OCI-LY1 (cell line): ENCODE measurements around the gene GPR137C.

ENCODE experiments used
- H2AFZ ChIP-seq: fragments of 200-600 bp; sonication (generic), shearing (Covaris generic); 2 replicates; pipeline ENCODE4 v1.6.0; 2014; ENCODE audit warnings: antibody characterized with exemption, mild to moderate bottlenecking, low read length
- H3F3A ChIP-seq: fragments of 200-600 bp; sonication (generic), shearing (Covaris generic); 2 replicates; pipeline ENCODE4 v1.6.0; 2014; ENCODE audit warnings: mild to moderate bottlenecking, antibody characterized with exemption, low read length, moderate library complexity; ENCODE audit not compliant: insufficient read depth
- H3K27ac ChIP-seq: fragments of 200-600 bp; sonication (generic); 2 replicates; pipeline ENCODE4 v1.5.1; 2014; ENCODE audit warnings: low read length, mixed run types, mild to moderate bottlenecking, low read depth; ENCODE audit not compliant: poor library complexity, severe bottlenecking
- H3K27me3 ChIP-seq: fragments of 200-600 bp; sonication (generic); 2 replicates; pipeline ENCODE4 v1.6.0; 2014; ENCODE audit warnings: antibody characterized with exemption, mild to moderate bottlenecking, low read length, moderate library complexity; ENCODE audit not compliant: insufficient read depth
- H3K36me3 ChIP-seq: fragments of 200-600 bp; sonication (generic); 2 replicates; pipeline ENCODE4 v1.6.1; 2014; ENCODE audit warnings: mild to moderate bottlenecking, antibody characterized with exemption, low read length, moderate library complexity, mixed read lengths; ENCODE audit not compliant: insufficient read depth
- H3K4me1 ChIP-seq: fragments of 200-600 bp; sonication (generic); 2 replicates; pipeline ENCODE4 v1.5.1; 2014; ENCODE audit warnings: mild to moderate bottlenecking, low read length, moderate library complexity; ENCODE audit not compliant: insufficient read depth, severe bottlenecking
- H3K4me2 ChIP-seq: fragments of 200-600 bp; sonication (generic), shearing (Covaris generic); 2 replicates; pipeline ENCODE4 v1.6.1; 2014; ENCODE audit warnings: low read length
- H3K4me3 ChIP-seq: fragments of 200-600 bp; sonication (generic); 2 replicates; pipeline ENCODE4 v1.5.1; 2014; ENCODE audit warnings: low read length, low read depth, mild to moderate bottlenecking, mixed read lengths; ENCODE audit not compliant: poor library complexity, severe bottlenecking
- H3K79me2 ChIP-seq: fragments of 200-600 bp; shearing (Covaris generic); 2 replicates; pipeline ENCODE4 v1.6.1; 2016; ENCODE audit warnings: mixed run types, low read length, mixed read lengths; ENCODE audit not compliant: insufficient read depth
- H3K9ac ChIP-seq: fragments of 200-600 bp; sonication (generic), shearing (Covaris generic); 2 replicates; pipeline ENCODE4 v1.6.1; 2014; ENCODE audit warnings: mild to moderate bottlenecking, low read length, mixed read lengths
- H3K9me2 ChIP-seq: fragments of 200-600 bp; sonication (generic), shearing (Covaris generic); 2 replicates; pipeline ENCODE4 v1.6.1; 2014; ENCODE audit warnings: low read depth, mild to moderate bottlenecking, low read length, mixed read lengths
- H3K9me3 ChIP-seq: fragments of 200-600 bp; shearing (Covaris generic); 2 replicates; pipeline ENCODE4 v1.6.1; 2014; ENCODE audit warnings: low read length, mixed read lengths
- H4K20me1 ChIP-seq: fragments of 200-600 bp; sonication (generic), shearing (Covaris generic); 2 replicates; pipeline ENCODE4 v1.6.0; 2016; ENCODE audit warnings: mild to moderate bottlenecking, low read length; ENCODE audit not compliant: insufficient read depth
- EZH2 ChIP-seq: fragments of 200-600 bp; sonication (generic), shearing (Covaris generic); IDR thresholded peaks from 2 replicates; pipeline ENCODE4 v1.8.0; 2017; ENCODE audit warnings: borderline replicate concordance, mixed run types, mild to moderate bottlenecking, antibody characterized with exemption, low read length, moderate library complexity, mixed read lengths
- TF ChIP-seq, protein P1 (sequence below): fragments of 200-600 bp; sonication (generic), shearing (Covaris generic); IDR thresholded peaks from 2 replicates; pipeline ENCODE4 v1.5.1; 2017; ENCODE audit warnings: mild to moderate bottlenecking, antibody characterized with exemption, low read length, moderate library complexity, mixed read lengths

Gene GPR137C

DNA sequence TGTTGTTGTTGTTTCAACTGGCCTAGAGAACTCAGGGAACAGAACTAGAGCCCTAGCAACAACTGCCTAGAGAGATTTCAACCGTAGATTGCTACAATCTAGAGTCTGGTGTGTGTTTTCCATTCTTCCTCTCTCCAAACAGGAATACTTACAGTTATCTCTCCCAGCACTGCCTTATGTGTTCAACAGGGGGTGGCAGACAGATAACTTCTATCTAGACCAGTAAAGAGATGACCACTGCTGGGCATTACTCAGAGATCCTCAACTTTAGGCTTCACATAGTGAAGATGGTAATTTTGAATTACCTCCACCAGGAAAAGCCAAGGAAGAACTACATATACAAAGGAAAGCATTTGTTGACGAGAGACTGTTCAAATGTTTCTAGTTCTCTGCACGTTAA, 5.1 kb upstream of the GPR137C start:
- Histone ChIP-seq H3K36me3 (peaks cover 32% of the 10 kb centered on the region), H2AFZ (no peak overlapping the region), H3K27me3 (no peaks in the 10 kb centered on the region), H3K4me1 (peaks cover 49% of the 10 kb centered on the region), H3K4me3 (no peak overlapping the region), H3K9me2 (no peaks in the 10 kb centered on the region), H3K9ac (no peak overlapping the region), H3F3A (no peaks in the 10 kb centered on the region), H3K9me3 (no peaks in the 10 kb centered on the region), H3K4me2 (peak overlapping the region; percentile 10; the same call in 1 of the 2 replicates), H3K79me2 (peaks cover 51% of the 10 kb centered on the region), H4K20me1 (no peaks in the 10 kb centered on the region), H3K27ac (peak overlapping the region; percentile 82)
- TF ChIP-seq EZH2 = no peak

DNA sequence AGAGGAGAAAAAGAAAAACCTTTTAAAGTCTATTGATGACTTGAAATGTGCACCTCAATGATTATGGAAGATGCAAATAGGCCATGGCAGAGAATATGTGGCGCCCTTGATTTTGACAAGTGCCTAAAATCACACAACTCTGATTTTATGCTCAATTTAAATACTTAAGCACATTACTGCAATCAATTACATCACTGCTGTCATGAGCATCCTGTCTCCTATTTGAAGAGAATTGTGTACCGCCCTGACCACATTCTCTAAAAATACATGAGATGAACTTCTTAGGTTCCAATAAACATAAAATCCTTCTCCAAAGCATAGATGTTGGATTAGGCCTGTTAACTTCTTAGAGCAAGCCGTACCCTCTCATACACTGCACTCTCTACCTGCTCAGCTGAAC, 2.0 kb upstream of the GPR137C start:
- no peaks in the 10 kb centered on the region for H4K20me1 ChIP-seq
- peak overlapping the region; percentile 92 for H3K4me2 ChIP-seq
- peak overlapping the region; percentile 81 for H3K27ac ChIP-seq
- H3K27me3 ChIP-seq = no peaks in the 10 kb centered on the region
- H3K9me3 ChIP-seq = no peaks in the 10 kb centered on the region
- peak overlapping the region; percentile 98 for H3K4me3 ChIP-seq
- peaks cover 16% of the 10 kb centered on the region for H3K36me3 ChIP-seq
- H3K9me2 ChIP-seq = no peaks in the 10 kb centered on the region
- peak overlapping the region; percentile 97 for H3K9ac ChIP-seq
- no peak overlapping the region for H2AFZ ChIP-seq
- H3F3A ChIP-seq = no peaks in the 10 kb centered on the region
- TF ChIP-seq EZH2 = no peak
- TF ChIP-seq, protein P1, sequence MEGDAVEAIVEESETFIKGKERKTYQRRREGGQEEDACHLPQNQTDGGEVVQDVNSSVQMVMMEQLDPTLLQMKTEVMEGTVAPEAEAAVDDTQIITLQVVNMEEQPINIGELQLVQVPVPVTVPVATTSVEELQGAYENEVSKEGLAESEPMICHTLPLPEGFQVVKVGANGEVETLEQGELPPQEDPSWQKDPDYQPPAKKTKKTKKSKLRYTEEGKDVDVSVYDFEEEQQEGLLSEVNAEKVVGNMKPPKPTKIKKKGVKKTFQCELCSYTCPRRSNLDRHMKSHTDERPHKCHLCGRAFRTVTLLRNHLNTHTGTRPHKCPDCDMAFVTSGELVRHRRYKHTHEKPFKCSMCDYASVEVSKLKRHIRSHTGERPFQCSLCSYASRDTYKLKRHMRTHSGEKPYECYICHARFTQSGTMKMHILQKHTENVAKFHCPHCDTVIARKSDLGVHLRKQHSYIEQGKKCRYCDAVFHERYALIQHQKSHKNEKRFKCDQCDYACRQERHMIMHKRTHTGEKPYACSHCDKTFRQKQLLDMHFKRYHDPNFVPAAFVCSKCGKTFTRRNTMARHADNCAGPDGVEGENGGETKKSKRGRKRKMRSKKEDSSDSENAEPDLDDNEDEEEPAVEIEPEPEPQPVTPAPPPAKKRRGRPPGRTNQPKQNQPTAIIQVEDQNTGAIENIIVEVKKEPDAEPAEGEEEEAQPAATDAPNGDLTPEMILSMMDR = no peak
- peaks cover 35% of the 10 kb centered on the region for H3K79me2 ChIP-seq
- H3K4me1 ChIP-seq = peaks cover 62% of the 10 kb centered on the region

DNA sequence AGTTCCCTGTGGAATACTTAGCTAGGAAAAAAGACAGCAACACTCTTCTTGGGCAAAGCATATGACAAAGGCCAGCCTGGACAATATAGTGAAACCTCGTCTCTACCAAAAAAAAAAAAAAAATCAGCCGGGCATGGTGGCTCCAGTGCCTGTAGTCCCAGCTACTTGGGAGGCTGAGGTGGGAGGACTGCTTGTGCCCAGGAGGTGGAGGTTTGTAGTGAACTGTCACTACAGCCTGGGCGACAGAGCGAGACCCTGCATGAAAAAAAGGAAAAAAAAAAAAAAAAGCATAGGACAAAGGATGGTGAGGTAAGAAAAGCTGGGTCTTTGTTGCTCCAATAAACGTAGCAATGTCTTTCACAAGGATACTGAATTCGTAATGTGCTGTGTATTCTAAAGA, 1.4 kb upstream of the GPR137C start:
- Histone ChIP-seq H2AFZ (no peak overlapping the region), H3K36me3 (peaks cover 16% of the 10 kb centered on the region), H4K20me1 (no peaks in the 10 kb centered on the region), H3K9ac (peak overlapping the region; percentile 97), H3K4me2 (peak overlapping the region; percentile 92), H3K27me3 (no peaks in the 10 kb centered on the region), H3K9me3 (no peaks in the 10 kb centered on the region), H3K9me2 (no peaks in the 10 kb centered on the region), H3K27ac (peak overlapping the region; percentile 81), H3K79me2 (peaks cover 35% of the 10 kb centered on the region), H3K4me3 (peak overlapping the region; percentile 98), H3F3A (no peaks in the 10 kb centered on the region), H3K4me1 (peaks cover 59% of the 10 kb centered on the region)
- no peak for TF ChIP-seq EZH2
- TF ChIP-seq, protein P1 = no peak

DNA sequence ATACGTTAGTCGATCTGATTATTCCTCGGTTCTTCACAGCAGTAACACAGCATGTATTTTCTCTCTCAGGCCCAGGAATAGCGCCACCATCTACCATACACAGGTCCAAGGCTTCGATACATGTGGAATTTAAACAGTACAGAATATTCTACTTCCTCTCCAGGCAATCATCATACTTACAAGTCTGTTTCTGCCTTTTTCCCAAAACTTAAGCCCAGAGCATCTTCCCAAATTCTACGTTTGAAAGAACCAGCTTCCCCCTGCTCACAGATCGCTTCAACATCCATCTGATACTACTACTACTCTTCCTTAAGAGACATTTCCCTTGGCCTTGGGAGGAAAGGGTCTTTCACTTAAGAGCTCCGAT, 957 bp upstream of the GPR137C start:
- peaks cover 35% of the 10 kb centered on the region for H3K79me2 ChIP-seq
- H3K36me3 ChIP-seq = peaks cover 16% of the 10 kb centered on the region
- H4K20me1 ChIP-seq = no peaks in the 10 kb centered on the region
- H3K4me1 ChIP-seq = peaks cover 54% of the 10 kb centered on the region
- H2AFZ ChIP-seq = peak overlapping the region; percentile 10; the same call in 1 of the 2 replicates
- no peaks in the 10 kb centered on the region for H3K9me3 ChIP-seq
- TF ChIP-seq EZH2 = no peak
- TF ChIP-seq, protein P1 = peak; percentile 57; the same call in 1 of the 2 replicates
- H3K27ac ChIP-seq = peak overlapping the region; percentile 81
- peak overlapping the region; percentile 97 for H3K9ac ChIP-seq
- H3K4me3 ChIP-seq = peak overlapping the region; percentile 98
- peak overlapping the region; percentile 92 for H3K4me2 ChIP-seq
- no peaks in the 10 kb centered on the region for H3K9me2 ChIP-seq
- H3K27me3 ChIP-seq = no peaks in the 10 kb centered on the region
- H3F3A ChIP-seq = no peaks in the 10 kb centered on the region
